Vagina (tissue), 2 donors: ENCODE data around the gene DCAF12. TPM values are rescaled to one million over a fixed set of nuclear protein-coding genes. Genes with fewer than 3 reads are reported as not detected.

Experiments used
- DNase-seq, 2 donors: peaks; one replicate each; pipeline ENCODE4 v3.0.0-alpha.2; 2017; ENCODE audit errors: extremely low spot score in 2 of 2
- H3K27ac ChIP-seq: fragments of 200-600 bp; sonication (generic); one replicate; pipeline ENCODE4 v1.5.1; 2019
- H3K27me3 ChIP-seq: fragments of 200-600 bp; sonication (generic); one replicate; pipeline ENCODE4 v1.5.1; 2019
- H3K36me3 ChIP-seq, 2 donors: fragments of 200-600 bp; sonication (generic); one replicate each; pipeline ENCODE4 v1.5.1; 2017 to 2019
- H3K4me1 ChIP-seq: fragments of 200-600 bp; sonication (generic); one replicate; pipeline ENCODE4 v1.5.1; 2019
- H3K4me3 ChIP-seq, 2 donors: fragments of 200-600 bp; sonication (generic); 1 replicate in 1 of 2; 2 replicates in 1 of 2; pipeline ENCODE4 v1.5.1; 2016 to 2019
- H3K9me3 ChIP-seq: fragments of 200-600 bp; sonication (generic); one replicate; pipeline ENCODE4 v1.5.1; 2019
- CTCF ChIP-seq, 3 experiments: fragments of 450-650 bp in 2 of 3; fragments of 200-600 bp in 1 of 3; sonication (generic) in 1 of 3; IDR thresholded peaks; one replicate each; pipeline ENCODE4 v1.5.1; 2017 to 2019; ENCODE audit warnings: antibody characterized with exemption in 3 of 3, mild to moderate bottlenecking in 2 of 3, moderate library complexity in 2 of 3
- POLR2A ChIP-seq, 2 donors: fragments of 450-650 bp; IDR thresholded peaks; one replicate each; pipeline ENCODE4 v1.6.1; 2017; ENCODE audit warnings: antibody characterized with exemption in 2 of 2, mild to moderate bottlenecking in 2 of 2, moderate library complexity in 2 of 2
- POLR2AphosphoS5 ChIP-seq, 2 donors: sonication (generic); formaldehyde crosslinking; IDR thresholded peaks; one replicate each; pipeline ENCODE4 v1.9.0; 2017; ENCODE audit warnings: antibody characterized with exemption in 2 of 2, mild to moderate bottlenecking in 2 of 2, low read depth in 1 of 2; ENCODE audit not compliant: insufficient read depth in 1 of 2
- intact Hi-C: fragments of 100-400 bp; cut with DNase I; formaldehyde crosslinking; loops from one replicate; pipeline ENCODE4 v1.15.1; 2023
- total RNA-seq: library from RNA; depleted of rRNA; stranded (reverse); fragments of >200 nt; gene quantifications from one replicate; pipeline ENCODE4 v1.2.3, GENCODE V29; 2016

Gene DCAF12
- total RNA-seq, 1 donor from 2014 or later = 31.2 TPM

- Histone ChIP-seq H3K36me3 (peaks cover 0 to 16% of the 10 kb centered on the region in 2 donors), H3K4me3 (peak overlapping the region; percentile 60 to 87), H3K27me3 (no peaks in the 10 kb centered on the region), H3K4me1 (peaks cover 63% of the 10 kb centered on the region), H3K9me3 (no peaks in the 10 kb centered on the region), H3K27ac (peak overlapping the region; percentile 91)
- no peak for DNase-seq
- intact Hi-C loops = loop anchor here (10.0 kb wide), 1 partner anchor 129 kb away; no protein-coding TSS in a partner anchor
- TF ChIP-seq CTCF (IDR thresholded peaks at IDR 0.05) (no peak), POLR2AphosphoS5 (IDR thresholded peaks at IDR 0.05; ENCODE audit: insufficient read depth in 1 of 2, low read depth in 1 of 2) (no peak), POLR2A (IDR thresholded peaks at IDR 0.05) (no peak)
Measured at GRCh38 chr9:34125681-34126206, 754 bp downstream of the DCAF12 start.

- Histone ChIP-seq H3K4me3 (peak overlapping the region; percentile 60 to 87), H3K36me3 (peaks cover 0 to 16% of the 10 kb centered on the region in 2 donors), H3K4me1 (peaks cover 67% of the 10 kb centered on the region), H3K9me3 (no peaks in the 10 kb centered on the region), H3K27me3 (no peaks in the 10 kb centered on the region), H3K27ac (peak overlapping the region; percentile 28)
- DNase-seq = no peak
- TF ChIP-seq POLR2A (IDR thresholded peaks at IDR 0.05) (no peak), CTCF (IDR thresholded peaks at IDR 0.05) (no peak), POLR2AphosphoS5 (IDR thresholded peaks at IDR 0.05; ENCODE audit: insufficient read depth in 1 of 2, low read depth in 1 of 2) (no peak)
- intact Hi-C loops = loop anchor here (10.0 kb wide), 1 partner anchor 130 kb away; no protein-coding TSS in a partner anchor
Measured at GRCh38 chr9:34124926-34125325, 1.6 kb downstream of the DCAF12 start.

GRCh38 chr9:34124099-34124498, 2.4 kb downstream of the DCAF12 start:
- no peaks in the 10 kb centered on the region for H3K27me3 ChIP-seq
- H3K27ac ChIP-seq = no peak overlapping the region
- no peak for DNase-seq
- H3K36me3 ChIP-seq = peaks cover 0 to 19% of the 10 kb centered on the region in 2 donors
- peak overlapping the region in 1 of 2 donors; percentile 87 for H3K4me3 ChIP-seq
- H3K9me3 ChIP-seq = no peaks in the 10 kb centered on the region
- TF ChIP-seq POLR2A (IDR thresholded peaks at IDR 0.05) (no peak), CTCF (IDR thresholded peaks at IDR 0.05) (no peak), POLR2AphosphoS5 (IDR thresholded peaks at IDR 0.05; ENCODE audit: insufficient read depth in 1 of 2, low read depth in 1 of 2) (no peak)
- intact Hi-C loops = loop anchor here (10.0 kb wide), 1 partner anchor 131 kb away; no protein-coding TSS in a partner anchor
- H3K4me1 ChIP-seq = peaks cover 67% of the 10 kb centered on the region

- no peak for DNase-seq
- TF ChIP-seq POLR2AphosphoS5 (IDR thresholded peaks at IDR 0.05; ENCODE audit: insufficient read depth in 1 of 2, low read depth in 1 of 2) (no peak), POLR2A (IDR thresholded peaks at IDR 0.05) (no peak), CTCF (IDR thresholded peaks at IDR 0.05) (no peak)
- intact Hi-C loops = loop anchor here (10.0 kb wide), 1 partner anchor 131 kb away; no protein-coding TSS in a partner anchor
- Histone ChIP-seq H3K27ac (no peak overlapping the region), H3K4me1 (peaks cover 67% of the 10 kb centered on the region), H3K4me3 (no peak overlapping the region), H3K27me3 (no peaks in the 10 kb centered on the region), H3K36me3 (peaks cover 0 to 23% of the 10 kb centered on the region in 2 donors), H3K9me3 (no peaks in the 10 kb centered on the region)
Measured at GRCh38 chr9:34123682-34124081, 2.8 kb downstream of the DCAF12 start.

- Histone ChIP-seq H3K4me1 (peaks cover 58% of the 10 kb centered on the region), H3K36me3 (peaks cover 0 to 39% of the 10 kb centered on the region in 2 donors), H3K27me3 (no peaks in the 10 kb centered on the region), H3K27ac (no peak overlapping the region), H3K9me3 (no peaks in the 10 kb centered on the region), H3K4me3 (no peak overlapping the region)
- no peak for DNase-seq
- intact Hi-C loops = loop anchor here (10.0 kb wide), 1 partner anchor 133 kb away; no protein-coding TSS in a partner anchor
- TF ChIP-seq POLR2A (IDR thresholded peaks at IDR 0.05) (no peak), POLR2AphosphoS5 (IDR thresholded peaks at IDR 0.05; ENCODE audit: insufficient read depth in 1 of 2, low read depth in 1 of 2) (no peak), CTCF (IDR thresholded peaks at IDR 0.05) (no peak)
Measured at GRCh38 chr9:34121996-34122395, 4.5 kb downstream of the DCAF12 start.
